WERI-Rb-1 (cell line): ENCODE results near the gene FNDC3B.
"Not testable (repeated sequence)": the region's sequence is repeated elsewhere in the genome, so short reads cannot be mapped to it uniquely, and the experiment has no call there.

Experiments
- DNase-seq: peaks from one replicate; pipeline ENCODE4 v3.0.0-alpha.2; 2020
- H3K27ac ChIP-seq: fragments of 250-450 bp; sonication (Bioruptor Pico); 2 replicates; pipeline ENCODE4 v1.5.1; 2020; ENCODE audit warnings: mild to moderate bottlenecking, moderate library complexity
- H3K27me3 ChIP-seq: fragments of 250-450 bp; sonication (Bioruptor Pico); 2 replicates; pipeline ENCODE4 v1.5.1; 2021; ENCODE audit warnings: mild to moderate bottlenecking, low read depth, moderate library complexity; ENCODE audit not compliant: insufficient read depth, severe bottlenecking
- H3K36me3 ChIP-seq: fragments of 250-450 bp; sonication (Bioruptor Pico); 2 replicates; pipeline ENCODE4 v1.5.1; 2020; ENCODE audit warnings: mild to moderate bottlenecking, moderate library complexity
- H3K4me3 ChIP-seq: 2 replicates; pipeline ENCODE4 v1.5.1; 2011; ENCODE audit warnings: low read depth, mild to moderate bottlenecking, control low read depth, low read length
- H3K9me3 ChIP-seq: fragments of 250-450 bp; sonication (Bioruptor Pico); 2 replicates; pipeline ENCODE4 v1.5.1; 2021; ENCODE audit warnings: mild to moderate bottlenecking, moderate library complexity; ENCODE audit not compliant: severe bottlenecking
- TF ChIP-seq, protein P1 (sequence below): IDR thresholded peaks from 2 replicates; pipeline ENCODE4 v1.5.1; 2011; ENCODE audit warnings: low read depth, mild to moderate bottlenecking, control low read depth, inconsistent platforms, low read length

FNDC3B gene

DNA sequence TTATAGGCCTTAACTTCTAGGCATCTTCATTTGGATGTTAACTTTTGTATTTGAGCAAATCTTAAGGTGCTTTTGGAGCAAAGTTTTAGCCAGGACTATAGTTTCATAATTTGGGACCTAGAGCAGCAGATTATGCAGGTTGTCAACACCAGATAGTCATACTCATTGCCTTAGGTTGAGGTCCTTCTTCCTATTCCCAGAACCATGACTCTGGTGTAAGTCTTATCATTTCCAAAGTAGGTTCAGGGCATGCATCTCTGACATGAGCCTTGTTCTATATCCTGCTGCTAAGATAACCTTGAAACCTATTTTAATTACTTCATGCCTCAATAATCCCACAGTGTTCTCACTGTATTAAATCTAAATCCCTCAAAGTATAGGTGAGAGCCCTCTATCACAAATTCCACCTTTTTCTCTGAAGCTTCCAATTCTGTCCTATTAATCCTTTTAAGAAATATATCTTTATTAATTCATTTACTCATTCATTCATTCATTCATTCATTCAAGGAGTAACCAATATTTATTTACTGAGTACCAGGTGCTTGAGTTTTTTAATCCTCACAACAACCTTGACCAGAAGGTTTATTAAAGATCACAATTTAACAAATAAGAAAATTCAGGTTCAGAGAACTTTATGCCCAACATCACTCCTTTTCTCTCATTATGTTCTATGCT lies 2.7 kb upstream of the FNDC3B start:
- no peaks in the 10 kb centered on the region for H3K27me3 ChIP-seq
- H3K36me3 ChIP-seq: peaks cover 5% of the 10 kb centered on the region; the same call in 1 of the 2 replicates
- H3K9me3 ChIP-seq: no peaks in the 10 kb centered on the region
- no peak for DNase-seq
- no peak overlapping the region for H3K27ac ChIP-seq
- H3K4me3 ChIP-seq: no peak overlapping the region
- TF ChIP-seq, protein P1, sequence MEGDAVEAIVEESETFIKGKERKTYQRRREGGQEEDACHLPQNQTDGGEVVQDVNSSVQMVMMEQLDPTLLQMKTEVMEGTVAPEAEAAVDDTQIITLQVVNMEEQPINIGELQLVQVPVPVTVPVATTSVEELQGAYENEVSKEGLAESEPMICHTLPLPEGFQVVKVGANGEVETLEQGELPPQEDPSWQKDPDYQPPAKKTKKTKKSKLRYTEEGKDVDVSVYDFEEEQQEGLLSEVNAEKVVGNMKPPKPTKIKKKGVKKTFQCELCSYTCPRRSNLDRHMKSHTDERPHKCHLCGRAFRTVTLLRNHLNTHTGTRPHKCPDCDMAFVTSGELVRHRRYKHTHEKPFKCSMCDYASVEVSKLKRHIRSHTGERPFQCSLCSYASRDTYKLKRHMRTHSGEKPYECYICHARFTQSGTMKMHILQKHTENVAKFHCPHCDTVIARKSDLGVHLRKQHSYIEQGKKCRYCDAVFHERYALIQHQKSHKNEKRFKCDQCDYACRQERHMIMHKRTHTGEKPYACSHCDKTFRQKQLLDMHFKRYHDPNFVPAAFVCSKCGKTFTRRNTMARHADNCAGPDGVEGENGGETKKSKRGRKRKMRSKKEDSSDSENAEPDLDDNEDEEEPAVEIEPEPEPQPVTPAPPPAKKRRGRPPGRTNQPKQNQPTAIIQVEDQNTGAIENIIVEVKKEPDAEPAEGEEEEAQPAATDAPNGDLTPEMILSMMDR: no peak

DNA sequence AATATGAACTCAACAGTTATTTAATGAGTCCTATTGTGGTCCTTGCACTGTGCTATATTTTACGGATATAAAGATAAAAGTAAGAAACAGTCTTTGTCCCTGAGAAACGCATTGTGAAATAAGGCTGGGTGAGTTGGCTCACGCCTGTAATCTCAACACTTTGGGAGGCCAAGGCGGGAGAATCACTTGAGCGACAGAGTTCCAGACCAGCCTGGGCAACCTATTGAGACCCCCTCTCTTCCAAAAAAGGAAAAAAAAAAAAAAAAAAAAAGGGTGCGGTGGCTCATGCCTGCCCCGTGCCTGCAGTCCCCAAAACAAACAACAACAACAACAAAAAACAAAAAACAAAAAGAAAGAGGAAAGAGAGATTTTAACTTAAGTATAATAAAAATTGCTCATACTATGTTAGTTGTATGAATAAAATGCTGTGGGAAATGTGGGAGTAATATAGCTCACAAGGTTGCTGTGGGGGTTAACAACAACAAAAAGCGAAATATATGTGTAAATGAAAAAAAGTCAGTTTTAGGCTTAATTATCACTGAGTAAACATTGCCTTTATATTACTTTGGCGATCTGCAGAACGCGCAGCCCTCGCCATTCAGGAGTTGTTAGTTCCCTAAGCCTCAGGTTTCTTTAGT lies 461 bp upstream of the FNDC3B start:
- Histone ChIP-seq H3K4me3 (peak overlapping the region; percentile 62), H3K27me3 (no peaks in the 10 kb centered on the region), H3K9me3 (no peaks in the 10 kb centered on the region), H3K27ac (no peak overlapping the region), H3K36me3 (peaks cover 5% of the 10 kb centered on the region; the same call in 1 of the 2 replicates)
- TF ChIP-seq, protein P1: no peak
- no peak for DNase-seq

DNA sequence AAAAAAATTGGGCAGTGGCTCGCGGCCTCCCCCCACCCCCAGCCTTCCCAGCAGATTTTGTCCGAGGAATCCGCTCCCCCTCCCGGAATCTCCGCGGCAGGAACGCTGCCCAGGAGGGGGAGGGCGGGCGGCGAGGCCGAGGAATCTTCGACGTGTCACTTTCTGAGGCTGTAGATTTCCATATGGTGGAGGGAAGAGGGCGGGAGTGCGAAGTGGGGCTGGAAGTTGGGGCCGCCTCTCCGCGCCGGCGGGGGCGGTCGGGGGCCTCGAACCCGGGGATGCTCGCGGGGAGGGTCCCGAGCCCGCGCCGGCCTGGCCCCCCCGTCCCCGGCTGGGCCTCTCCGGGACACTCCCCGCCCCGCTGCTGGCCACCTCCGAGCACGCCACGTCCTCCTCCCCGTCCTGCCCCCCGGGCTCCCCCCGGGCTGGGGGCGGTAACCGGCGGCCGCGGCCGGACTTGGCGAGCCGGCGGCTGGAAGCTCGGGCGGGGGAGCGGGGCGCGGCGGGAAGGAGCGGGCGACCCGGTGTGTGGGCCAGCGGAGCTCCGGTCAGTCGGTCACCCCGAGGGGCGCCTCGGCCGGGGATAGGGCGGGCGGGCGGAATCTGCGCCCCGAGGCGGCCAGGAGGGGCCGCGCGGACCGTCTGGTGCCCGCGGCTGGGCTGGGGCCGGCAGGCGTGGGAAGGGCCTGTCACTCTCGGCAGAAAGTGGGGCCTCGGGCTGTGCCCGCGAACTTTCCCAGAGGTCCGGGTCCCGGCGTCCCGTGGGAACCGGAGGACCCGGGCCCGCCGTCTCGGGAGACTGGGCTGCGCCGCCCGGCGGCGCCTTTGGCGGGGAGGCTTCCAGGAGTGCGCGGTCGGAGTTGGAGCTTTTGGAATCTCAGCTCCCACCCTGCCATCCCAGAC lies 951 bp downstream of the FNDC3B start:
- H3K27me3 ChIP-seq: no peaks in the 10 kb centered on the region
- DNase-seq: peak; percentile 74
- H3K27ac ChIP-seq: peak overlapping the region; percentile 89
- peaks cover 5% of the 10 kb centered on the region; the same call in 1 of the 2 replicates for H3K36me3 ChIP-seq
- TF ChIP-seq, protein P1: peak; percentile 19; the same call in 1 of the 2 replicates
- H3K9me3 ChIP-seq: no peaks in the 10 kb centered on the region
- peak overlapping the region; percentile 62 for H3K4me3 ChIP-seq

DNA sequence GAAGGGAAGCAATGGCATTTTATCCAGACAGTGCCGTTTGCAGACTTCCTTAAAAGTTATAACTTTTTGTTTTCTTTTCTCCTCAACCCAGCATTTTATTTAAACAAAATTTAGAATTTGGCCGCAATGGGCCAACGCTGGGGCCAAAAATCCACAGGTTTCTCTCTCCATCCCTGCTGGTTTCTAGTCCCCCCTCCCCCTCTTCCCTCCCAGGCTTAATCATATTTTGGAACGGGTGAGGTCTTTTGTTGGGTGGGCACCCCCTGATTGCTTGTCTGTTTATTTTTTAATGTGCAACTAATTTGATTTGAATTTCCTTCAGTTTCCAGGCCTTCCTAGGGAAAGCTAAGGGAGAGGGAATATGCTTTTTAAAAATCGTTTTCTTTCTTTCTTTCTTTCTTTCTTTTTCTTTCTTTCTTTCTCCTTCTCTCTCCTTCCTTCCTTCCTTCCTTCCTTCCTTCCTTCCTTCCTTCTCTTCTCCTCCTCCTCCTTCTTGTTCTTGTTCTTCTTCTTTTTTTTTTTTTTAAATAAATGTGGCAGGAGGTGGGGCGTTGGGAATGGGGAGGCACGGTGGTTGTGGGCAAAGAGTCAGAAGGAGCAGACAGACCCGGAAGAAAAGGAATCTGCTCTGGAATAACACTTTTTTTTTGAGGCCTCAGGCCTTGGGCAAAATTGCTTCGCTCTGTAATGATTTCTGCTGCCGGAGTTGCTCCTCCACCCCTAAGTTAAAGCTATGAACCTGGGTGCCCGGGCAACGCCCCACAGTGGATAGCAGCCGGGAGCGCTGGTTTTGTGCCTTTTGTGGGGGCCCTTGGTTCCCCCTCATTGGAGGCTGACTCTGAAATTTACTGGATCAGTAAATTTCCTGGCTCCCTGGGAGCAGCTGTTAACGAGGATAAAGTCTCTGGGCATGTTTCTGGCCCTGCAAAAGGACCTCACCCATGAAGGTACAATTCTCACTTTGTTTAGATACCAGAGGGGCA lies 1.9 kb downstream of the FNDC3B start:
- Histone ChIP-seq H3K36me3 (peaks cover 5% of the 10 kb centered on the region; the same call in 1 of the 2 replicates), H3K27me3 (no peaks in the 10 kb centered on the region), H3K27ac (peak overlapping the region; percentile 89), H3K4me3 (peak overlapping the region; percentile 62), H3K9me3 (no peaks in the 10 kb centered on the region)
- no peak for DNase-seq
- TF ChIP-seq, protein P1: no peak

DNA sequence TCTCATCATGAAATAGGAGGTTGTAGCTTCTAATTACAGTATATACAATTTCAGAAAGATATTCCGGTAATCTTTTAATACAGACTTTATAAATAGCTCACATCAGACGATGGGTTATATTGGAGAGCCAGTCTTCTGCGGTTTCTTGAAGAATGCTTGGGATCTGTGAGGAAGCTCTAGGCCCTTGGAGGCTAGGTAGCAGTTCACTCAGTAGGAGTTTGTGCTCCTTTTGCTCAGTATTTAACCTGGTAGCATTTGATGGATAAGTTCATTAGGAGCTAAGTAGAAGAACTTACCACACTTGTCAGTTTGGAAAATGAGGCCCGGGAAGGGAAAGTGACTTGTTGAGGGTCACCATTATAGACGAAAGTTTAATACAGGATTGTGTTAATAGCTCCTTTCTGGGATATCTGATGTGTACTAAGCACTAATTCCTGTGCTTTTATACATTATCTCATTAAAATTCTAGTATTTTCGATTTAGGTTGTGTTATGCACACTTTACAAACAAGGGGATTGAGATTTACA lies 2.8 kb downstream of the FNDC3B start:
- Histone ChIP-seq H3K9me3 (no peaks in the 10 kb centered on the region), H3K4me3 (no peak overlapping the region), H3K27ac (no peak overlapping the region), H3K27me3 (no peaks in the 10 kb centered on the region), H3K36me3 (peaks cover 5% of the 10 kb centered on the region; the same call in 1 of the 2 replicates)
- TF ChIP-seq, protein P1: no peak
- DNase-seq: no peak

DNA sequence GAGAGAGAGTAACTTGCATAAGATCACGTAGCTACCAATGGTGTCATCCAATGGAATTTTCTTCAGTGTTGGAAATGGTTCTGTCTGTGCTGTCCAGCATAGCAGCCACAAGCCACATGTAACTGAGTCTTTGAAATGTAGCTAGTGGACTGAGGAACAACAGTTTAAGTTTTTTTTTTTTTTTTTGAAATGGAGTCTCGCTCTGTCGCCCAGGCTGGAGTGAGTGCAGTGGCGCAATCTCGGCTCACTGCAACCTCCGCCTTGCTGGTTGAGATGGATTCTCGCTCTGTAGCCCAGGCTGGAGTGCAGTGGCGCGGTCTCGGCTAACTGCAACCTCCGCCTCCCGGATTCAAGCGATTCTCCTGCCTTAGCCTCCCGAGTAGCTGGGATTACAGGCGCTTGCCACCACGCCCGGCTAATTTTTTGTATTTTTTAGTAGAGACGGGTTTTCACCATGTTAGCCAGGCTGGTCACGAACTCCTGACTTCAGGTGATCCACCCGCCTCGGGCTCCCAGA lies 3.3 kb downstream of the FNDC3B start:
- H3K36me3 ChIP-seq, H3K9me3 ChIP-seq, H3K27me3 ChIP-seq, DNase-seq, H3K27ac ChIP-seq, H3K4me3 ChIP-seq: not testable (repeated sequence)
